ENCODE data around the gene NELL1.

Gene NELL1

GRCh38 chr11:21205205-21205604 is 535.8 kb downstream of the NELL1 start:
- H3K4me3 ChIP-seq (ENCODE audit: low read depth, low read length), result no peak overlapping the region
- no peaks in the 10 kb centered on the region for H3K4me1 ChIP-seq
- H3K36me3 ChIP-seq (ENCODE audit: control insufficient read depth, insufficient read depth, low read length), result no peaks in the 10 kb centered on the region
- no peaks in the 10 kb centered on the region for H3K9me3 ChIP-seq (ENCODE audit: control insufficient read depth, low read length)
- no peak overlapping the region for H2AFZ ChIP-seq
- no peaks in the 10 kb centered on the region for H3K27me3 ChIP-seq (ENCODE audit: control insufficient read depth, insufficient read depth, low read length)
- H3K27ac ChIP-seq, result no peak overlapping the region
- no peaks in the 10 kb centered on the region for H3K79me2 ChIP-seq
- no peak overlapping the region for H3K9ac ChIP-seq
- H3K4me2 ChIP-seq (ENCODE audit: low read length), result no peak overlapping the region
- TF ChIP-seq CTCF (IDR thresholded peaks at IDR 0.05), result no peak

GRCh38 chr11:21225860-21226259 is 556.5 kb downstream of the NELL1 start:
- H3K27ac ChIP-seq, result no peak overlapping the region
- H3K4me2 ChIP-seq (ENCODE audit: low read length), result no peak overlapping the region
- H3K9me3 ChIP-seq (ENCODE audit: control insufficient read depth, low read length), result no peaks in the 10 kb centered on the region
- H3K27me3 ChIP-seq (ENCODE audit: control insufficient read depth, insufficient read depth, low read length), result no peaks in the 10 kb centered on the region
- no peaks in the 10 kb centered on the region for H3K4me1 ChIP-seq
- H3K9ac ChIP-seq, result no peak overlapping the region
- no peaks in the 10 kb centered on the region for H3K79me2 ChIP-seq
- no peak for TF ChIP-seq CTCF (IDR thresholded peaks at IDR 0.05)
- no peaks in the 10 kb centered on the region for H3K36me3 ChIP-seq (ENCODE audit: control insufficient read depth, insufficient read depth, low read length)
- H3K4me3 ChIP-seq (ENCODE audit: low read depth, low read length), result no peak overlapping the region
- no peak overlapping the region for H2AFZ ChIP-seq

- no peaks in the 10 kb centered on the region for H3K4me1 ChIP-seq
- no peaks in the 10 kb centered on the region for H3K9me3 ChIP-seq (ENCODE audit: control insufficient read depth, low read length)
- no peaks in the 10 kb centered on the region for H3K36me3 ChIP-seq (ENCODE audit: control insufficient read depth, insufficient read depth, low read length)
- H3K4me3 ChIP-seq (ENCODE audit: low read depth, low read length), result no peak overlapping the region
- H3K9ac ChIP-seq, result no peak overlapping the region
- H3K79me2 ChIP-seq, result no peaks in the 10 kb centered on the region
- no peaks in the 10 kb centered on the region for H3K27me3 ChIP-seq (ENCODE audit: control insufficient read depth, insufficient read depth, low read length)
- H2AFZ ChIP-seq, result no peak overlapping the region
- H3K27ac ChIP-seq, result no peak overlapping the region
- TF ChIP-seq CTCF (IDR thresholded peaks at IDR 0.05), result no peak
- no peak overlapping the region for H3K4me2 ChIP-seq (ENCODE audit: low read length)
These were observed 559.8 kb downstream of the NELL1 start for GRCh38 chr11:21229224-21229623.

GRCh38 chr11:21250196-21250595 is 580.8 kb downstream of the NELL1 start:
- Histone ChIP-seq H3K9ac (no peak overlapping the region), H3K4me1 (no peaks in the 10 kb centered on the region), H3K4me2 (ENCODE audit: low read length) (no peak overlapping the region), H3K9me3 (ENCODE audit: control insufficient read depth, low read length) (no peaks in the 10 kb centered on the region), H3K36me3 (ENCODE audit: control insufficient read depth, insufficient read depth, low read length) (no peaks in the 10 kb centered on the region), H3K27me3 (ENCODE audit: control insufficient read depth, insufficient read depth, low read length) (no peaks in the 10 kb centered on the region), H2AFZ (no peak overlapping the region), H3K4me3 (ENCODE audit: low read depth, low read length) (no peak overlapping the region), H3K79me2 (no peaks in the 10 kb centered on the region), H3K27ac (no peak overlapping the region)
- TF ChIP-seq CTCF (IDR thresholded peaks at IDR 0.05), result no peak

- H3K36me3 ChIP-seq (ENCODE audit: control insufficient read depth, insufficient read depth, low read length), result no peaks in the 10 kb centered on the region
- no peak overlapping the region for H3K27ac ChIP-seq
- no peak overlapping the region for H3K4me3 ChIP-seq (ENCODE audit: low read depth, low read length)
- no peaks in the 10 kb centered on the region for H3K79me2 ChIP-seq
- no peaks in the 10 kb centered on the region for H3K4me1 ChIP-seq
- H3K9ac ChIP-seq, result no peak overlapping the region
- H3K9me3 ChIP-seq (ENCODE audit: control insufficient read depth, low read length), result no peaks in the 10 kb centered on the region
- no peak overlapping the region for H2AFZ ChIP-seq
- TF ChIP-seq CTCF (IDR thresholded peaks at IDR 0.05), result no peak
- H3K4me2 ChIP-seq (ENCODE audit: low read length), result no peak overlapping the region
- H3K27me3 ChIP-seq (ENCODE audit: control insufficient read depth, insufficient read depth, low read length), result no peaks in the 10 kb centered on the region
These were observed 584.7 kb downstream of the NELL1 start for GRCh38 chr11:21254055-21254454.
